K562 (cell line): ENCODE measurements around the gene HSD17B1. TPM values are rescaled to one million over a fixed set of nuclear protein-coding genes. Genes with fewer than 3 reads are reported as not detected.
A peak's percentile ranks its signal among the peaks of the same experiment; 100 is the strongest.

Experiments
- ATF7 ChIP-seq: fragments of 450-650 bp; IDR thresholded peaks from 2 replicates; pipeline ENCODE4 v1.7.1; 2014; ENCODE audit warnings: mild to moderate bottlenecking, moderate library complexity
- ESRRA ChIP-seq: fragments of 450-650 bp; IDR thresholded peaks from 2 replicates; pipeline ENCODE4 v1.6.1; 2014; ENCODE audit warnings: low read depth, mild to moderate bottlenecking, moderate library complexity, borderline replicate concordance
- FOSL1 ChIP-seq: fragments of 200-800 bp; sonication (Bioruptor generic); conservative IDR thresholded peaks from 2 replicates; pipeline ENCODE4 v1.6.1; 2016; ENCODE audit warnings: missing genetic modification characterization, missing compliant biosample characterization
- MTA3 ChIP-seq: fragments of 450-650 bp; formaldehyde crosslinking; IDR thresholded peaks from 2 replicates; pipeline ENCODE4 v1.6.1; 2017; ENCODE audit warnings: mild to moderate bottlenecking, borderline replicate concordance
- PHF20 ChIP-seq: fragments of 450-650 bp; IDR thresholded peaks from 2 replicates; pipeline ENCODE4 v1.6.1; 2018; ENCODE audit not compliant: partially characterized antibody
- POLR2G ChIP-seq: fragments of 200-400 bp; formaldehyde crosslinking; IDR thresholded peaks from 2 replicates; pipeline ENCODE4 v1.6.1; 2017; ENCODE audit warnings: low read depth, mild to moderate bottlenecking, antibody characterized with exemption, low read length, moderate library complexity
- POU5F1 ChIP-seq: fragments of 150-350 bp; IDR thresholded peaks from 2 replicates; pipeline ENCODE4 v1.6.1; 2014; ENCODE audit warnings: borderline replicate concordance, low read length, low read depth, mild to moderate bottlenecking; ENCODE audit not compliant: partially characterized antibody
- RBM14 ChIP-seq: fragments of 200-400 bp; formaldehyde crosslinking; IDR thresholded peaks from 2 replicates; pipeline ENCODE4 v1.6.1; 2018; ENCODE audit warnings: low read depth, mild to moderate bottlenecking, low read length, moderate library complexity, borderline replicate concordance; ENCODE audit not compliant: insufficient read depth
- SMARCA5 ChIP-seq: fragments of 450-650 bp; IDR thresholded peaks from 2 replicates; pipeline ENCODE4 v1.6.1; 2016
- SP2 ChIP-seq: IDR thresholded peaks from 2 replicates; pipeline ENCODE4 v1.6.1; 2011; ENCODE audit warnings: mild to moderate bottlenecking, low read depth, low read length, moderate library complexity; ENCODE audit not compliant: poor library complexity, severe bottlenecking; ENCODE audit errors: extremely low read depth
- SREBF2 ChIP-seq: sonication (generic); formaldehyde crosslinking; IDR thresholded peaks from 2 replicates; pipeline ENCODE4 v1.4.0; 2020; ENCODE audit warnings: mild to moderate bottlenecking, missing genetic modification reagents
- STAT5A ChIP-seq: IDR thresholded peaks from 2 replicates; pipeline ENCODE4 v1.6.1; 2012; ENCODE audit warnings: low read length, inconsistent platforms, borderline replicate concordance
- TAL1 ChIP-seq: fragments of 450-650 bp; IDR thresholded peaks from 2 replicates; pipeline ENCODE4 v1.6.1; 2016; ENCODE audit warnings: mild to moderate bottlenecking
- ZBED1 ChIP-seq: IDR thresholded peaks from 2 replicates; pipeline ENCODE4 v1.6.1; 2014
- ZNF586 ChIP-seq: fragments of 450-650 bp; formaldehyde crosslinking; conservative IDR thresholded peaks from 2 replicates; pipeline ENCODE4 v1.4.0; 2020; ENCODE audit warnings: mild to moderate bottlenecking, moderate library complexity
- ZNF695 ChIP-seq: fragments of 450-650 bp; formaldehyde crosslinking; IDR thresholded peaks from 2 replicates; pipeline ENCODE4 v1.4.0; 2020; ENCODE audit warnings: mild to moderate bottlenecking, moderate library complexity
- polyA plus RNA-seq, 8 experiments: library from polyadenylated mRNA; depleted of rRNA in 4 of 8; stranded (reverse) in 5 of 8; unstranded in 3 of 8; fragments of >200 nt; fragmentation: Nextera tagmentation in 2 of 8; fragmentation: Illumina TruSeq in 1 of 8; extraction: Ambion mirVana in 2 of 8; extraction: Trizol in 1 of 8; gene quantifications; 2 replicates each; pipeline versions ENCODE4 v1.2.1 to v1.2.3, GENCODE V29; 2011 to 2014; ENCODE audit warnings: inconsistent platforms in 1 of 8, missing spikeins in 1 of 8
- total RNA-seq, 7 experiments: library from RNA; depleted of rRNA in 6 of 7; stranded (reverse); fragments of >200 nt in 6 of 7; fragmentation: Illumina TruSeq in 2 of 7; extraction: Trizol in 2 of 7; gene quantifications; 2 replicates each; pipeline versions ENCODE4 v1.2.1 to v1.2.3, GENCODE V29; 2011 to 2021; ENCODE audit warnings: low replicate concordance in 1 of 7
- TF ChIP-seq, protein P1 (sequence below): fragments of 200-800 bp; sonication (Bioruptor generic); IDR thresholded peaks from 2 replicates; pipeline ENCODE4 v1.6.1; 2017; ENCODE audit warnings: missing genetic modification characterization, missing compliant biosample characterization
- TF ChIP-seq, protein P2 (sequence below): fragments of 450-650 bp; formaldehyde crosslinking; IDR thresholded peaks from 2 replicates; pipeline ENCODE4 v1.4.0; 2022; ENCODE audit warnings: missing genetic modification characterization
- TF ChIP-seq, protein P3 (sequence below): fragments of 450-650 bp; IDR thresholded peaks from 2 replicates; pipeline ENCODE4 v1.6.1; 2017; ENCODE audit warnings: antibody characterized with exemption
- TF ChIP-seq, protein P4 (sequence below), 2 experiments: IDR thresholded peaks in 1 of 2; conservative IDR thresholded peaks in 1 of 2; 2 replicates each; pipeline ENCODE4 v1.6.1; 2016; ENCODE audit warnings: low read depth in 2 of 2, mild to moderate bottlenecking in 1 of 2, missing compliant biosample characterization in 1 of 2, missing genetic modification characterization in 1 of 2, moderate library complexity in 1 of 2

HSD17B1 gene
- total and polyA plus RNA-seq, 9 of the 15 experiments (the other 6 are each of a cell fraction or from before 2014, with no cell fraction given) = 0.55 to 21.1 (median 3.6) TPM

DNA sequence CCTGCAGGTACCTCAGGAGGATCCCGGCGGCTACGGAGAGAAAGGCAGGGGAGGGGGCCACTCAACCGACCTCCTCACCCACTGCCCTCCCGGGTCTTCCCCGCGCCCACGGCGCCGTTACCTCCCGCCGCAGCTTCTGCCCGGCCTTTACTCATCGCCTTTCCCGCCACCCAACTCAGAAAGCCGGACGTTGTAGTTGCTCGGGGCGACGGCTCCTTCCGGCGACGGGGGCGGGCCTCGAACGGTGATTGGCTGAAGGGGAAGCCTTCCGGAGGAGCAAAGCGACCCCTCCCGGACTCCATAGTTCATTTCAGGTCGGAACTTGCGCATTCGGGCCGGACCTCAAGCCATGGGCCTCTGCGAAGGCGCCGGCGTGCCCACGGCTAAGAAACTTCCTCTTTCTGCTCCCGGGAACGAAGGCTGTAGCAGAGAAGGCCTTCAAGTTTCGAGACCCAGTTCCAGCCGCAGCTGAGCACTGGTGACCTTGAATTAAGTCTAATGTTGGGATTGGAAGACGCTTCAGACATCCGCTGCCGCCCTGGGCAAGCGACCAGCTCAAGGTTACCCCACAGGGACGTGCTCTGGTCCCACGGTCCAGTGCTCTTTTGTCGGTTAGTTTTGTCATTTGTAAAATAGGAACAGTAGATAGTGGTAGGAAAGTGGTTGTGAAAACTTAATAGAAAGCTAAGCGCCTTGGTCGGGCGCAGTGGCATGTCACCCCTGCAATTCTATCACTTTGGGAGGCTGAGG lies 25.0 kb downstream of the HSD17B1 start, which contains the start of gene PSMC3IP (continued):
- TF ChIP-seq, protein P1, sequence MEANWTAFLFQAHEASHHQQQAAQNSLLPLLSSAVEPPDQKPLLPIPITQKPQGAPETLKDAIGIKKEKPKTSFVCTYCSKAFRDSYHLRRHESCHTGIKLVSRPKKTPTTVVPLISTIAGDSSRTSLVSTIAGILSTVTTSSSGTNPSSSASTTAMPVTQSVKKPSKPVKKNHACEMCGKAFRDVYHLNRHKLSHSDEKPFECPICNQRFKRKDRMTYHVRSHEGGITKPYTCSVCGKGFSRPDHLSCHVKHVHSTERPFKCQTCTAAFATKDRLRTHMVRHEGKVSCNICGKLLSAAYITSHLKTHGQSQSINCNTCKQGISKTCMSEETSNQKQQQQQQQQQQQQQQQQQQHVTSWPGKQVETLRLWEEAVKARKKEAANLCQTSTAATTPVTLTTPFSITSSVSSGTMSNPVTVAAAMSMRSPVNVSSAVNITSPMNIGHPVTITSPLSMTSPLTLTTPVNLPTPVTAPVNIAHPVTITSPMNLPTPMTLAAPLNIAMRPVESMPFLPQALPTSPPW (CRISPR knock-in tag) = peak; percentile 47
- TF ChIP-seq ESRRA (peak; percentile 82), SMARCA5 (0 out of 2 replicates have a peak, but pooled peaks have one; percentile 38), MTA3 (peak; percentile 79), POU5F1 (peak; percentile 18), FOSL1 (tag) (0 out of 2 replicates have a peak, but pooled peaks have one; percentile 15), ZNF586 (no peak), RBM14 (no peak), SREBF2 (CRISPR knock-in tag) (peak; percentile 64; the same call in 1 of the 2 replicates), SP2 (peak; percentile 61), STAT5A (0 out of 2 replicates have a peak, but pooled peaks have one; percentile 16), ATF7 (peak; percentile 73), ZNF695 (peak; percentile 21; the same call in 1 of the 2 replicates), POLR2G (peak; percentile 98), PHF20 (peak; percentile 69), TAL1 (no peak), ZBED1 (no peak)
- TF ChIP-seq, protein P2, sequence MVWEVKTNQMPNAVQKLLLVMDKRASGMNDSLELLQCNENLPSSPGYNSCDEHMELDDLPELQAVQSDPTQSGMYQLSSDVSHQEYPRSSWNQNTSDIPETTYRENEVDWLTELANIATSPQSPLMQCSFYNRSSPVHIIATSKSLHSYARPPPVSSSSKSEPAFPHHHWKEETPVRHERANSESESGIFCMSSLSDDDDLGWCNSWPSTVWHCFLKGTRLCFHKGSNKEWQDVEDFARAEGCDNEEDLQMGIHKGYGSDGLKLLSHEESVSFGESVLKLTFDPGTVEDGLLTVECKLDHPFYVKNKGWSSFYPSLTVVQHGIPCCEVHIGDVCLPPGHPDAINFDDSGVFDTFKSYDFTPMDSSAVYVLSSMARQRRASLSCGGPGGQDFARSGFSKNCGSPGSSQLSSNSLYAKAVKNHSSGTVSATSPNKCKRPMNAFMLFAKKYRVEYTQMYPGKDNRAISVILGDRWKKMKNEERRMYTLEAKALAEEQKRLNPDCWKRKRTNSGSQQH (CRISPR knock-in tag) = no peak
- TF ChIP-seq, protein P3, sequence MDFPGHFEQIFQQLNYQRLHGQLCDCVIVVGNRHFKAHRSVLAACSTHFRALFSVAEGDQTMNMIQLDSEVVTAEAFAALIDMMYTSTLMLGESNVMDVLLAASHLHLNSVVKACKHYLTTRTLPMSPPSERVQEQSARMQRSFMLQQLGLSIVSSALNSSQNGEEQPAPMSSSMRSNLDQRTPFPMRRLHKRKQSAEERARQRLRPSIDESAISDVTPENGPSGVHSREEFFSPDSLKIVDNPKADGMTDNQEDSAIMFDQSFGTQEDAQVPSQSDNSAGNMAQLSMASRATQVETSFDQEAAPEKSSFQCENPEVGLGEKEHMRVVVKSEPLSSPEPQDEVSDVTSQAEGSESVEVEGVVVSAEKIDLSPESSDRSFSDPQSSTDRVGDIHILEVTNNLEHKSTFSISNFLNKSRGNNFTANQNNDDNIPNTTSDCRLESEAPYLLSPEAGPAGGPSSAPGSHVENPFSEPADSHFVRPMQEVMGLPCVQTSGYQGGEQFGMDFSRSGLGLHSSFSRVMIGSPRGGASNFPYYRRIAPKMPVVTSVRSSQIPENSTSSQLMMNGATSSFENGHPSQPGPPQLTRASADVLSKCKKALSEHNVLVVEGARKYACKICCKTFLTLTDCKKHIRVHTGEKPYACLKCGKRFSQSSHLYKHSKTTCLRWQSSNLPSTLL = no peak
- TF ChIP-seq, protein P4, sequence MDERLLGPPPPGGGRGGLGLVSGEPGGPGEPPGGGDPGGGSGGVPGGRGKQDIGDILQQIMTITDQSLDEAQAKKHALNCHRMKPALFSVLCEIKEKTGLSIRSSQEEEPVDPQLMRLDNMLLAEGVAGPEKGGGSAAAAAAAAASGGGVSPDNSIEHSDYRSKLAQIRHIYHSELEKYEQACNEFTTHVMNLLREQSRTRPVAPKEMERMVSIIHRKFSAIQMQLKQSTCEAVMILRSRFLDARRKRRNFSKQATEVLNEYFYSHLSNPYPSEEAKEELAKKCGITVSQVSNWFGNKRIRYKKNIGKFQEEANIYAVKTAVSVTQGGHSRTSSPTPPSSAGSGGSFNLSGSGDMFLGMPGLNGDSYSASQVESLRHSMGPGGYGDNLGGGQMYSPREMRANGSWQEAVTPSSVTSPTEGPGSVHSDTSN (CRISPR knock-in tag; IDR thresholded peaks at IDR 0.05; ENCODE audit: low read depth) = no peak
- TF ChIP-seq, protein P4 (tag; conservative IDR thresholded peaks at IDR 0.05; ENCODE audit: low read depth) = 0 out of 2 replicates have a peak, but pooled peaks have one; percentile 6
